Subcutaneous adipose tissue (tissue), 4 donors: ENCODE measurements around the gene PALLD. TPM values are rescaled to one million over a fixed set of nuclear protein-coding genes. Genes with fewer than 3 reads are reported as not detected.

ENCODE experiments used
- total RNA-seq, 4 donors: library from RNA; depleted of rRNA; stranded (reverse); fragments of >200 nt; gene quantifications; one replicate each; pipeline ENCODE4 v1.1.0, GENCODE V29; 2016
- TF ChIP-seq, protein P1 (sequence below): fragments of 450-650 bp; IDR thresholded peaks from one replicate; pipeline ENCODE4 v1.5.1; 2016; ENCODE audit warnings: low read depth, mild to moderate bottlenecking, control low read depth, antibody characterized with exemption, moderate library complexity

PALLD gene
- total RNA-seq, 4 donors from 2014 or later: 94.1 to 118 (median 110) TPM

DNA sequence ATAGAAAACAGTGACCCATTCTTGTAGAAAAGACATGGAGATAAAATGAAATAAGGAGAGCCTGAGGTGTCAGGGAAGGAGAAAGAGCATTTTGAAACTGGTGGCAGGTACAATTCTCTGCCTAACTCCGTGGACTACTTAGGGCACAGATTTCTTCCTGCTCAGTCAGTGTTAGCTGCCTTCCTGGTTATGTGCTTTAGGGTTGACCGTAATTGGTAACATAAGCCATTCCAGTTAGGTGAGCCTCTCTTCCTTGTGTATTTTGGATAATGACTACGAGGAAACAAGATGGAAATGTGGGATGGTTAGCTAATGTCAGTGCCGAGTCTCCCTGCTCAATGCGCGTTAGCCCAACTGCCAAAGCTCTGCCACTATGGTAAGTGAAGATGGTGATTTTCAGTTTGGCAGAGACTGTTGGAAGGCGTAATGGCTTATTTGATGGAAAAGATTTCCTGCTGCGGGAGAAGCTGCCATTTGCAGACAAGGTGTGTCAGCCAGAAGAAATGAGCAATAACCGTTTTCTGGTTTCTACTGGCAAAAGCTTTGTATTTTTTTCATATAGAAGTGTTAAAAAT, 339.1 kb downstream of the PALLD start:
- TF ChIP-seq, protein P1, sequence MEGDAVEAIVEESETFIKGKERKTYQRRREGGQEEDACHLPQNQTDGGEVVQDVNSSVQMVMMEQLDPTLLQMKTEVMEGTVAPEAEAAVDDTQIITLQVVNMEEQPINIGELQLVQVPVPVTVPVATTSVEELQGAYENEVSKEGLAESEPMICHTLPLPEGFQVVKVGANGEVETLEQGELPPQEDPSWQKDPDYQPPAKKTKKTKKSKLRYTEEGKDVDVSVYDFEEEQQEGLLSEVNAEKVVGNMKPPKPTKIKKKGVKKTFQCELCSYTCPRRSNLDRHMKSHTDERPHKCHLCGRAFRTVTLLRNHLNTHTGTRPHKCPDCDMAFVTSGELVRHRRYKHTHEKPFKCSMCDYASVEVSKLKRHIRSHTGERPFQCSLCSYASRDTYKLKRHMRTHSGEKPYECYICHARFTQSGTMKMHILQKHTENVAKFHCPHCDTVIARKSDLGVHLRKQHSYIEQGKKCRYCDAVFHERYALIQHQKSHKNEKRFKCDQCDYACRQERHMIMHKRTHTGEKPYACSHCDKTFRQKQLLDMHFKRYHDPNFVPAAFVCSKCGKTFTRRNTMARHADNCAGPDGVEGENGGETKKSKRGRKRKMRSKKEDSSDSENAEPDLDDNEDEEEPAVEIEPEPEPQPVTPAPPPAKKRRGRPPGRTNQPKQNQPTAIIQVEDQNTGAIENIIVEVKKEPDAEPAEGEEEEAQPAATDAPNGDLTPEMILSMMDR: no peak

DNA sequence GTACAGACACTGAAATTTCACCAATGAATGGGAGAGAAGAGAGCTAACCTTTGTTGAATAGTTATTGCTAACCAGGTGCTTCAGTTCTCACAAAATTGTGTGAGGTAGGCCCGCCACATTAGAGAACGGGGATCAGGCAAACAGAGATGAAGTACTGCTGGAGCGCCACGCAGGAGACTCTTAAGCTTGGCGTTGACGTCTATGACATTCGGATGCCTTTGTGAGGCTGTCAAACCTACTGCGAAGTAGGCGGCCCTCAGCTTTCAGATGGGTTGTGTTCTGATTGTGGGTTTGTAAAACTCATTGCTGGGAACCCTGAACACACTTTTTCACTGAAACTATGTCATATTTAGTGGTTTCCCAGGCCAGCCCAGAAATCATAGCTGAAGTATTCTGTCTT, 339.6 kb downstream of the PALLD start:
- TF ChIP-seq, protein P1: no peak

DNA sequence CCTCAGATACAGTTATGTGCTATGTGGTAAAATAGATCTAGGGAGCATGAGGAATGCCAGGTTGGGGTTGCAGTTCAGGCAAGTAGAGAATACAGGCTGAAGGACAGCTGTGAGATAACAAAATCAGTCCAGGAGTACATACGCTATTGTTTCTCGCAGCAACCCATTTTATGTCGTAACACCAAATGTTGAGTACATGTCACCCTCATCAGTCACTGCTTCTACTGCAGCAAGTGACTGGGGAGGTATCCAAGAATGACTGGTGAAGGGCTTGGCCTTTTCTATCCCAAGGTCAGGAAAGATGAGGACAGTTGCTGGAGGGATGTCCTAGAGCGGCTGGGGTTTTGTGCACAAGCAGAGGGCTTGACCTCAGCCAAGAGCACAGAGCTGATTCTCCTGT, 341.1 kb downstream of the PALLD start:
- TF ChIP-seq, protein P1: no peak

DNA sequence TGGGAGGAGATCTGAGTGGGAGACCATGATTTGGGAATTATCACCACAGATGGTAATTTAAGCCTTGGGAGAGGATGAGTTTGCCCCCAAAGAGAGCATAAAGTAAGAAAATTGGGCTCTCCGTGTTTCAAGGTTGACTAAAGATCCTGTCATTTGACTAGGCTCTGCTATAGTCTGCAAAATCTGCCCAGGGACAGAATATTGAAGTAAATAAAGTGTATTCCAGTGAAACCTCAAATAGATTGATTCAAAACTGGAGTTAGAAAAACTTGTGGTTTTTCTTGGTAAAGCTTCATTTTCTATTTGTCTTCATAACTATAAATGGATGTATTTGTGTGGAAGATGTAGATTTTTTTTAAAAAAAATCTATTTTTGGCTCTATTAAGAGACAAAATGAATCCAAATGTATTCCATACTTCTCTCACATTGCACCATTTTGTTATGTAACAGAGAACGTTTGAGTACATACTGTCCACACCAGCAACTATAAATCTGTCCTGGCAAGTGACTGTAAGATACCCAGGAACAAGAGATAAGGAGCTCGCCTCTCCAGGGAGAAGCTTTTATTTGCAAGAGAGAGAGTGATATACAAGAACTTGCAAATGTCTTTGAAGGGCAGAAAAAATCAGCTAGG, 343.0 kb downstream of the PALLD start:
- TF ChIP-seq, protein P1: no peak

DNA sequence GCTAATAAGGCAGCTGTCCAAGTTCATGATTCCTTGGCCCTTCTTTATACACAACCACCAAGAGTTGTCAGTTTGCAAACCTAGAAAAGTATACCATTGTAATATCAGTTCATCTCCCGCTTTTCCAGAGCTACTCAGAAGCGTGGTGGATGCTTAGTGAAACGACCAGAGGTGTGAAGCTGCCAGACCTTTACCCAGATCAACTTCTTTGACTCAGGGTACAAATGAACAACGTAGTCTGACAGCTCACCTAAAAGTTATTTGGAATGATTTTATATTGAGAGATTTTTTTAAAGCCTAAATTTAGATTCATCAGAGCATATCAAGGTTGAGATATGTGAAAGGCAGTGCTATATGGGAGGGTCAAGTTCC, 343.5 kb downstream of the PALLD start:
- TF ChIP-seq, protein P1: no peak

DNA sequence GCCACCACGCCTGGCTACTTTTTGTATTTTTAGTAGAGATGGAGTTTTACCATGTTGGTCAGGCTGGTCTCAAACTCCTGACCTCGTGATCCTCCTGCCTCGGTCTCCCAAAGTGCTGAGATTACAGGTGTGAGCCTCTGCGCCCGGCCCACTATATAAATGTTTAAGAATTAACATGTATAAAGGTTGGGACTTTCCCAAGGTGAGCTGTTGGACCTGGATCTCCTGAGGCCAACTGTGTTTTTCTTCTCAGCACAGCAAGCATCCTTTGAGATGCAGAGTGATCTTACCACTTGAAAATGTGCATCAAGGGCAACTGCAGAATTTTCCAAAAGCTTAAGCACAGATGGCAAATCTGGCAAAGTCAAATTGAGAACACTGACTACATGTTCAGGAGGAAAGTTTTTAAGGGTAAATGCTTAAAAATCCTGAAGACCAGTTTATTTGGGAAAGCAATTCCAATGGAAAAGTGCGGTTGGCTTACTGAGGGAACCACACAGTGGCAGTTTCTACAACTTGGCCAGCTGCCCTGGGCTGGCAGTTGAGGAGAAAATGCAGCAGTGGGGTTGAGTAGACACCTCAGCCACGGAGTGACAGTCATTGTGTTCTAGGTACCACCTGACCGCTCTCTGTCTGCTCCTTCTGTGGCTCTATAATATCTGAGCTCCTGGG, 344.3 kb downstream of the PALLD start:
- TF ChIP-seq, protein P1: no peak

DNA sequence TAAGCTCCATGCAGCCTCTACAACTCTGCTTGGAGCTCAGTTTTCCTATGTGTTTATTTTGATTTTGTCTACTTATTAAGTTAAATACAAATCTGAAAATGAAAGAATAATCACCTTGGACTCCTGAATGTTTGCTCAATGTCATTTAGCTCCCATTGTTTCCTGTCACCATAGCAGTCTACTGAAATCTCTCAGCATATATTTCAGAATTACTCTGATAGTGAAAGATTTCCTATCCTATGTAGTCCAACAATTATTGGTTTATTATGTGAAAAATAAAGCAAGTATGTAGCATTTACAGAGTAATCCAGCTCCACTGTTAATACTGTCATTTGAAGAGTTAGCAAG, 344.8 kb downstream of the PALLD start:
- TF ChIP-seq, protein P1: no peak
